K562 (cell line): ENCODE data around the gene SH3RF1.

ENCODE experiments used
- ATF1 ChIP-seq, 2 experiments: fragments of 450-650 bp in 1 of 2; IDR thresholded peaks; 2 replicates each; pipeline ENCODE4 v1.6.1; 2016; ENCODE audit warnings: missing compliant biosample characterization in 1 of 2, missing genetic modification characterization in 1 of 2
- EZH2 ChIP-seq: IDR thresholded peaks from 2 replicates; pipeline ENCODE4 v1.6.1; 2012; ENCODE audit warnings: low read depth, mild to moderate bottlenecking, inconsistent platforms, low read length, borderline replicate concordance
- HNRNPH1 ChIP-seq: fragments of 200-400 bp; formaldehyde crosslinking; optimal IDR thresholded peaks from 2 replicates; pipeline ENCODE3; 2017; ENCODE audit warnings: low read depth, mild to moderate bottlenecking, low read length, moderate library complexity
- ZNF274 ChIP-seq: IDR thresholded peaks from 2 replicates; pipeline ENCODE4 v1.6.1; 2011; ENCODE audit warnings: low read depth, mild to moderate bottlenecking, low read length, moderate library complexity, borderline replicate concordance
- TF ChIP-seq, protein P1 (sequence below), 2 experiments: fragments of 450-650 bp in 1 of 2; sonication (generic) in 1 of 2; formaldehyde crosslinking; conservative IDR thresholded peaks; 2 replicates each; pipeline versions ENCODE4 v1.4.0 to v1.8.1; 2020 to 2022; ENCODE audit warnings: mild to moderate bottlenecking in 1 of 2, missing genetic modification reagents in 1 of 2

GRCh38 chr4:169116270-169116901, 154.4 kb downstream of the SH3RF1 start:
- TF ChIP-seq ATF1 (CRISPR knock-in tag; IDR thresholded peaks at IDR 0.05) (no peak), ATF1 (tag; IDR thresholded peaks at IDR 0.05) (no peak), EZH2 (no peak), ZNF274 (no peak), HNRNPH1 (no peak)
- TF ChIP-seq, protein P1, sequence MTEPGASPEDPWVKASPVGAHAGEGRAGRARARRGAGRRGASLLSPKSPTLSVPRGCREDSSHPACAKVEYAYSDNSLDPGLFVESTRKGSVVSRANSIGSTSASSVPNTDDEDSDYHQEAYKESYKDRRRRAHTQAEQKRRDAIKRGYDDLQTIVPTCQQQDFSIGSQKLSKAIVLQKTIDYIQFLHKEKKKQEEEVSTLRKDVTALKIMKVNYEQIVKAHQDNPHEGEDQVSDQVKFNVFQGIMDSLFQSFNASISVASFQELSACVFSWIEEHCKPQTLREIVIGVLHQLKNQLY (CRISPR knock-in tag; conservative IDR thresholded peaks at IDR 0.05): no peak
